Spinal cord (tissue), 10 donors: ENCODE data around the gene NDUFS5. TPM values are rescaled to one million over a fixed set of nuclear protein-coding genes. Genes with fewer than 3 reads are reported as not detected.
A peak's percentile ranks its signal among the peaks of the same experiment; 100 is the strongest.
"Not testable (repeated sequence)": the region's sequence is repeated elsewhere in the genome, so short reads cannot be mapped to it uniquely, and the experiment has no call there.

ENCODE experiments used
- DNase-seq, 6 donors: peaks; one replicate each; pipeline versions ENCODE4 v3.0.0 to v3.0.0-alpha.2; 2013 to 2015; ENCODE audit warnings: low spot score in 6 of 6, low read depth in 4 of 6
- H3K27ac ChIP-seq: one replicate; pipeline ENCODE4 v1.5.1; 2013; ENCODE audit warnings: low read depth, low read length, control low read depth
- H3K27me3 ChIP-seq: one replicate; pipeline ENCODE4 v1.6.1; 2013; ENCODE audit warnings: low read length; ENCODE audit not compliant: control insufficient read depth, insufficient read depth
- H3K36me3 ChIP-seq: one replicate; pipeline ENCODE4 v1.6.1; 2013; ENCODE audit warnings: low read length; ENCODE audit not compliant: control insufficient read depth, insufficient read depth
- H3K4me1 ChIP-seq: one replicate; pipeline ENCODE4 v1.6.1; 2013; ENCODE audit warnings: low read length; ENCODE audit not compliant: control insufficient read depth, insufficient read depth
- H3K4me3 ChIP-seq: one replicate; pipeline ENCODE4 v1.5.1; 2013; ENCODE audit warnings: low read depth, low read length, control low read depth
- H3K9me3 ChIP-seq: one replicate; pipeline ENCODE4 v1.6.1; 2013; ENCODE audit warnings: low read length; ENCODE audit not compliant: control insufficient read depth, insufficient read depth
- WGBS: methylation state at CpG from one replicate; pipeline ENCODE4 v1.1.5; 2013; ENCODE audit warnings: missing lambda C conversion rate; ENCODE audit not compliant: insufficient coverage; 5-methylcytosine and 5-hydroxymethylcytosine counted together
- polyA plus RNA-seq, 2 donors: library from polyadenylated mRNA; unstranded; fragments of 120-200 nt; gene quantifications; one replicate each; pipeline ENCODE4 v1.2.1, GENCODE V29; 2013; ENCODE audit not compliant: insufficient read length in 2 of 2
- total RNA-seq, 2 donors: library from RNA; depleted of rRNA in 1 of 2; stranded (reverse); fragments of 120-200 nt in 1 of 2; fragments of >200 nt in 1 of 2; gene quantifications; one replicate each; pipeline versions ENCODE4 v1.2.3 to v1.2.4, GENCODE V29; 2013 to 2014
- donor health status: healthy.

NDUFS5 gene
- total and polyA plus RNA-seq, 4 donors, result 276 to 360 (median 311) TPM

GRCh38 chr1:39006726-39007645, 19.2 kb upstream of the NDUFS5 start:
- Histone ChIP-seq H3K36me3 (peaks cover 48% of the 10 kb centered on the region), H3K27ac (no peak overlapping the region), H3K9me3 (no peaks in the 10 kb centered on the region), H3K4me1 (no peaks in the 10 kb centered on the region), H3K27me3 (no peaks in the 10 kb centered on the region), H3K4me3 (no peak overlapping the region)
- DNase-seq, result no peak
- WGBS, result 95% methylated on average over 4 of the region's 13 CpGs

- not testable (repeated sequence) for DNase-seq, H3K27me3 ChIP-seq, H3K4me1 ChIP-seq, H3K9me3 ChIP-seq, H3K4me3 ChIP-seq, H3K27ac ChIP-seq
- H3K36me3 ChIP-seq, result peaks cover 30% of the 10 kb centered on the region
- WGBS, result 80% methylated on average over 4 of the region's 8 CpGs
Observed at GRCh38 chr1:39014956-39015355, 11.2 kb upstream of the NDUFS5 start.

- H3K4me3 ChIP-seq, result no peak overlapping the region
- no peaks in the 10 kb centered on the region for H3K4me1 ChIP-seq
- no peaks in the 10 kb centered on the region for H3K9me3 ChIP-seq
- DNase-seq, result no peak
- no peaks in the 10 kb centered on the region for H3K27me3 ChIP-seq
- peaks cover 19% of the 10 kb centered on the region for H3K36me3 ChIP-seq
- H3K27ac ChIP-seq, result no peak overlapping the region
- 69% methylated on average over 7 of the region's 10 CpGs for WGBS
Observed at GRCh38 chr1:39016604-39017171, 9.5 kb upstream of the NDUFS5 start.

GRCh38 chr1:39017266-39017665, 8.9 kb upstream of the NDUFS5 start:
- Histone ChIP-seq H3K27ac (no peak overlapping the region), H3K27me3 (no peaks in the 10 kb centered on the region), H3K9me3 (no peaks in the 10 kb centered on the region), H3K36me3 (peaks cover 16% of the 10 kb centered on the region), H3K4me3 (no peak overlapping the region), H3K4me1 (no peaks in the 10 kb centered on the region)
- 53% methylated on average over 4 of the region's 5 CpGs for WGBS
- DNase-seq, result no peak

- not testable (repeated sequence) for H3K36me3 ChIP-seq, DNase-seq, H3K27ac ChIP-seq, H3K9me3 ChIP-seq, H3K4me1 ChIP-seq, H3K27me3 ChIP-seq, H3K4me3 ChIP-seq
- WGBS, result no CpG with 5 or more reads among the region's 1 CpG
Observed at GRCh38 chr1:39020494-39020893, 5.7 kb upstream of the NDUFS5 start.

- Histone ChIP-seq H3K36me3 (no peaks in the 10 kb centered on the region), H3K9me3 (no peaks in the 10 kb centered on the region), H3K27ac (no peak overlapping the region), H3K27me3 (no peaks in the 10 kb centered on the region), H3K4me3 (no peak overlapping the region), H3K4me1 (peaks cover 8% of the 10 kb centered on the region)
- no peak for DNase-seq
- no CpG with 5 or more reads among the region's 1 CpG for WGBS
Observed at GRCh38 chr1:39021426-39021825, 4.7 kb upstream of the NDUFS5 start.

GRCh38 chr1:39023140-39023539, 3.0 kb upstream of the NDUFS5 start:
- no CpG with 5 or more reads among the region's 1 CpG for WGBS
- H3K4me3 ChIP-seq, result no peak overlapping the region
- H3K4me1 ChIP-seq, result peaks cover 19% of the 10 kb centered on the region
- H3K9me3 ChIP-seq, result no peaks in the 10 kb centered on the region
- no peaks in the 10 kb centered on the region for H3K27me3 ChIP-seq
- H3K27ac ChIP-seq, result no peak overlapping the region
- no peak for DNase-seq
- H3K36me3 ChIP-seq, result no peaks in the 10 kb centered on the region

GRCh38 chr1:39026866-39027507, 837 bp downstream of the NDUFS5 start:
- peak overlapping the region; percentile 95 for H3K4me3 ChIP-seq
- WGBS, result 0% methylated on average over 14 of the region's 30 CpGs
- H3K9me3 ChIP-seq, result no peaks in the 10 kb centered on the region
- peaks cover 29% of the 10 kb centered on the region for H3K36me3 ChIP-seq
- H3K4me1 ChIP-seq, result peaks cover 19% of the 10 kb centered on the region
- no peaks in the 10 kb centered on the region for H3K27me3 ChIP-seq
- DNase-seq, result no peak
- H3K27ac ChIP-seq, result peak overlapping the region; percentile 98

- DNase-seq, result no peak
- no peak overlapping the region for H3K27ac ChIP-seq
- no peaks in the 10 kb centered on the region for H3K27me3 ChIP-seq
- no CpG with 5 or more reads among the region's 6 CpGs for WGBS
- peaks cover 70% of the 10 kb centered on the region for H3K36me3 ChIP-seq
- no peak overlapping the region for H3K4me3 ChIP-seq
- no peaks in the 10 kb centered on the region for H3K4me1 ChIP-seq
- no peaks in the 10 kb centered on the region for H3K9me3 ChIP-seq
Observed at GRCh38 chr1:39034114-39034654, 8.0 kb downstream of the NDUFS5 start.
